ENCODE data around the gene CRYM.

CRYM gene

GRCh38 chr16:21265104-21265837, 12.8 kb downstream of the CRYM start:
- in situ Hi-C loops (cut with MboI; ENCODE audit: low pct_unique_long_range_greater_than_20kb, low sequenced_read_pairs, unreplicated experiment) = no loop called here
- DNase-seq (ENCODE audit: low spot score) = no peak
- TF ChIP-seq CTCF (IDR thresholded peaks at IDR 0.05; ENCODE audit: extremely low read depth, insufficient read depth, missing control alignments) = no peak

DNA sequence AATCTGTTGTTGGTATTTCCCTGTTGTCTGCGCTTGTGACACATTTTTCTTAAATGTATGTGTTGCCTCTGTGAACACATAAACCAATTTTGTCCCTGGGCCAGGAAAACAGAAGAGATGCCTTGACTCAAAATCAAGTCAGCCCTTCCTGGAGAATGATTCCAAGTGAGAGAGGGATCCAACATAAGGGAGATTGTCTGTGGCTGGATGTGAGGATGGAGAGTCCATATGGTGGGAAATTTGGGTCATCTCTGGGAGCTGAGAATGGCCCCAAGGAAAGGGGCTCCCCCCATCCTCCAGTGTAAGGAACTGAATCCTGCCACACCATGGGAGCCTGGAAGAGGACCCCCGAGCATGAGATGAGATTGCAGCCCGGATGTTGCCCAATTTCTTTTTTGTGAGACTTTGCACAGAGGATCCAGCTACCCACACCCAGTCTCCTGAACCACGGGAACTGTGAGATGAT, 13.5 kb downstream of the CRYM start:
- no peak for DNase-seq (ENCODE audit: low spot score)
- in situ Hi-C loops (cut with MboI; ENCODE audit: low pct_unique_long_range_greater_than_20kb, low sequenced_read_pairs, unreplicated experiment) = no loop called here
- TF ChIP-seq CTCF (IDR thresholded peaks at IDR 0.05; ENCODE audit: extremely low read depth, insufficient read depth, missing control alignments) = no peak

DNA sequence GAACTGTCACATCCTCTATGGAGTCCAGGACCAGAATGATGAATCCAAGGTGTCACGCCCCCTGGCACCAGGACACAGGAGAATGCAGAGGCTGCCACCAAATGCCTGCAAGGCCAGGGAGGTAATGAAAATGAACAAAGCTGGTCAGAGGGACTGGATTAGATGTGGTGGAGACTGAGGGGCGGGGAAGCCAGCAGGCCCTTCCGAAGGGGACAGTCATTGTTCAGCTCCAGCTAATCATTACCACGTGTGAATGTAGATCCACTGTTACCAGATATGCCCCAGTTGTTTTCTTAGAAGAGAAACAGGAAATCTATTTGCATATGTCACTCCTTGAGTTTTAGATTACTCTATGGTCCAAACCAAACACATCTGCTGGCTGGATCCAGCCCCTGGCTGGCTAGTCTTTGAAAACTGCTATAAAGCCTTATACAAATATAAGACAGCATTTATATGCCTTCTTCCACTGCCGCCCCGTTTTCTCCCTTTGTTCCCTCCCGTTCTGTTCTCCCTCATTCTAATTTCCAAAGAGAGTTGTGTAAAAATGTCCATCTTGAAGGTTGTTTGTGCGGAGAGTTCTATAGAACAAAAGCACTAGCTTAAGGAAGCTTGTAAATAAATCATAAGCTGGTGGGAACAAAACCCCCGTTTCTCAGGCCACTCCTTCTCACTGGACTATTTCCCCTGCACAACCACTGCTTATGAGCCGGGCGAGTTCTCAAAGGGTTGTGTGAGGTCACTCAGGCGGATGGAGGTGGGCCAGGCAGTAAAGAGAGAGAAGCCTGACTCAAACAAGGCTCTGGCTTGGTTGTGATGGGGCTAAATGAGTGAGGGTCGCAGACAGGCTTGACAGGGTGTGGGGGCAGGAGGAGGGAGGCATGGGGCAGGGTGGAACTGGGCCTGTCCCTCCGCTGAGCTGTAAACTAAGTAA, 14.2 kb downstream of the CRYM start:
- DNase-seq (ENCODE audit: low spot score) = peak; percentile 42
- in situ Hi-C loops (cut with MboI; ENCODE audit: low pct_unique_long_range_greater_than_20kb, low sequenced_read_pairs, unreplicated experiment) = no loop called here

GRCh38 chr16:21262779-21263639, 15.1 kb downstream of the CRYM start:
- no peak for DNase-seq (ENCODE audit: low spot score)
- TF ChIP-seq CTCF (IDR thresholded peaks at IDR 0.05; ENCODE audit: extremely low read depth, insufficient read depth, missing control alignments) = no peak
- in situ Hi-C loops (cut with MboI; ENCODE audit: low pct_unique_long_range_greater_than_20kb, low sequenced_read_pairs, unreplicated experiment) = no loop called here

More for the DNA sequence above, 14.2 kb downstream of the CRYM start:
- no peak for TF ChIP-seq CTCF (IDR thresholded peaks at IDR 0.05; ENCODE audit: extremely low read depth, insufficient read depth, missing control alignments)

GRCh38 chr16:21260870-21261791, 17.0 kb downstream of the CRYM start:
- TF ChIP-seq CTCF (IDR thresholded peaks at IDR 0.05; ENCODE audit: extremely low read depth, insufficient read depth, missing control alignments) = no peak
- no peak for DNase-seq (ENCODE audit: low spot score)
- in situ Hi-C loops (cut with MboI; ENCODE audit: low pct_unique_long_range_greater_than_20kb, low sequenced_read_pairs, unreplicated experiment) = no loop called here

All from GM13977 (cell line).